C4-2B (cell line): ENCODE results near the gene DGKI.

Source experiments
- CTCF ChIP-seq: fragments of 450-650 bp; conservative IDR thresholded peaks from 2 replicates; pipeline ENCODE4 v1.5.1; 2017; ENCODE audit warnings: mild to moderate bottlenecking
- ZFX ChIP-seq: fragments of 450-650 bp; IDR thresholded peaks from 2 replicates; pipeline ENCODE4 v1.6.1; 2017

DNA sequence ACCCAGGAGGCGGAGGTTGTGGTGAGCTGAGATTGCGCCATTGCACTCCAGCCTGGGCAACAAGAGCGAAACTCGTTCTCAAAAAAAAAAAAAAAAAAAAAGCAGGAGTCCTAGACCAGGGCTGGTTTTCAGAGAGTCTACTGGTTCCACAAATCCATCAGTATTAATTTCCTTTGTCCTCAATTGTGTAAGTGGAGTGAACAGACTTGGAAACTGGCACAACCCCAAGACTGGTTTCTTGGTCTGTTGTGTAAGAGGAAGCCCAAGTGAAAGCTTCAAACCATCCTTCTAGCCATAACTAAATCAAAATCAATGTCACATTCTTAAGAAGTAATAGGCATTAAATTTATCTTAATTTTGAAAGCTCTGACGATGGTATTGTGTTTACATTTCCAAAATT, 213.6 kb downstream of the DGKI start:
- no peak for TF ChIP-seq CTCF
- no peak for TF ChIP-seq ZFX
